ENCODE data around the gene OBSCN. TPM values are rescaled to one million over a fixed set of nuclear protein-coding genes. Genes with fewer than 3 reads are reported as not detected.

The OBSCN gene
- total RNA-seq, 1 donor from 2014 or later: 25.7 TPM

- no peak for TF ChIP-seq CTCF (IDR thresholded peaks at IDR 0.05; ENCODE audit: partially characterized antibody, unreplicated experiment)
- no peaks in the 10 kb centered on the region for H3K36me3 Mint-ChIP-seq (ENCODE audit: unreplicated experiment)
- peaks cover 4% of the 10 kb centered on the region for H3K27me3 Mint-ChIP-seq (ENCODE audit: unreplicated experiment)
- H3K9me3 Mint-ChIP-seq (ENCODE audit: unreplicated experiment): peaks cover 6% of the 10 kb centered on the region
- no peak overlapping the region for H3K4me3 Mint-ChIP-seq (ENCODE audit: unreplicated experiment)
- no peak for DNase-seq
- peaks cover 5% of the 10 kb centered on the region for H3K4me1 Mint-ChIP-seq (ENCODE audit: low read depth, unreplicated experiment)
- no peak overlapping the region for H3K27ac Mint-ChIP-seq (ENCODE audit: unreplicated experiment)
Observed at GRCh38 chr1:228222548-228222947, 14.7 kb downstream of the OBSCN start.

GRCh38 chr1:228224198-228225164 lies 16.6 kb downstream of the OBSCN start:
- Mint-ChIP-seq H3K27me3 (ENCODE audit: unreplicated experiment) (peaks cover 4% of the 10 kb centered on the region), H3K4me1 (ENCODE audit: low read depth, unreplicated experiment) (peaks cover 5% of the 10 kb centered on the region), H3K9me3 (ENCODE audit: unreplicated experiment) (peaks cover 6% of the 10 kb centered on the region), H3K4me3 (ENCODE audit: unreplicated experiment) (no peak overlapping the region), H3K27ac (ENCODE audit: unreplicated experiment) (no peak overlapping the region), H3K36me3 (ENCODE audit: unreplicated experiment) (no peaks in the 10 kb centered on the region)
- no peak for TF ChIP-seq CTCF (IDR thresholded peaks at IDR 0.05; ENCODE audit: partially characterized antibody, unreplicated experiment)
- DNase-seq: no peak

- peaks cover 6% of the 10 kb centered on the region for H3K9me3 Mint-ChIP-seq (ENCODE audit: unreplicated experiment)
- H3K27me3 Mint-ChIP-seq (ENCODE audit: unreplicated experiment): peaks cover 4% of the 10 kb centered on the region
- peaks cover 5% of the 10 kb centered on the region for H3K4me1 Mint-ChIP-seq (ENCODE audit: low read depth, unreplicated experiment)
- no peak for TF ChIP-seq CTCF (IDR thresholded peaks at IDR 0.05; ENCODE audit: partially characterized antibody, unreplicated experiment)
- no peaks in the 10 kb centered on the region for H3K36me3 Mint-ChIP-seq (ENCODE audit: unreplicated experiment)
- H3K27ac Mint-ChIP-seq (ENCODE audit: unreplicated experiment): no peak overlapping the region
- DNase-seq: no peak
- no peak overlapping the region for H3K4me3 Mint-ChIP-seq (ENCODE audit: unreplicated experiment)
Observed at GRCh38 chr1:228225165-228225710, 17.4 kb downstream of the OBSCN start.

- no peak overlapping the region for H3K4me3 Mint-ChIP-seq (ENCODE audit: unreplicated experiment)
- H3K4me1 Mint-ChIP-seq (ENCODE audit: low read depth, unreplicated experiment): peaks cover 5% of the 10 kb centered on the region
- no peaks in the 10 kb centered on the region for H3K36me3 Mint-ChIP-seq (ENCODE audit: unreplicated experiment)
- H3K27me3 Mint-ChIP-seq (ENCODE audit: unreplicated experiment): peaks cover 4% of the 10 kb centered on the region
- no peak for TF ChIP-seq CTCF (IDR thresholded peaks at IDR 0.05; ENCODE audit: partially characterized antibody, unreplicated experiment)
- H3K27ac Mint-ChIP-seq (ENCODE audit: unreplicated experiment): no peak overlapping the region
- H3K9me3 Mint-ChIP-seq (ENCODE audit: unreplicated experiment): peaks cover 5% of the 10 kb centered on the region
- no peak for DNase-seq
Observed at GRCh38 chr1:228225740-228226139, 17.9 kb downstream of the OBSCN start.

All from glutamatergic neuron (in vitro differentiated cells).